Adrenal gland (tissue), 12 donors: ENCODE measurements around the gene CUL3. TPM values are rescaled to one million over a fixed set of nuclear protein-coding genes. Genes with fewer than 3 reads are reported as not detected.

ENCODE experiments used
- DNase-seq, 7 donors: peaks; one replicate each; pipeline ENCODE4 v3.0.0-alpha.2; 2019 to 2020
- H3K27ac ChIP-seq, 5 donors: fragments of 200-600 bp; sonication (generic) in 4 of 5; 1 replicate in 3 of 5; 2 replicates in 2 of 5; pipeline versions ENCODE4 v1.5.1 to v1.8.0; 2016 to 2020; ENCODE audit warnings: mild to moderate bottlenecking in 1 of 5
- H3K27me3 ChIP-seq: fragments of 200-600 bp; 2 replicates; pipeline ENCODE4 v1.8.0; 2021
- H3K36me3 ChIP-seq, 2 donors: fragments of 200-600 bp; replicated peaks in 1 of 2; 1 replicate in 1 of 2; 2 replicates in 1 of 2; pipeline versions ENCODE4 v1.5.1 to v1.8.0; 2018 to 2022
- H3K4me1 ChIP-seq, 2 donors: fragments of 200-600 bp; replicated peaks in 1 of 2; 1 replicate in 1 of 2; 2 replicates in 1 of 2; pipeline versions ENCODE4 v1.5.1 to v1.8.0; 2018 to 2021
- H3K4me3 ChIP-seq, 4 donors: fragments of 200-600 bp; sonication (generic) in 3 of 4; one replicate each; pipeline ENCODE4 v1.5.1; 2016 to 2018
- H3K9me3 ChIP-seq, 3 donors: fragments of 200-600 bp; sonication (generic) in 1 of 3; replicated peaks in 1 of 3; 1 replicate in 2 of 3; 2 replicates in 1 of 3; pipeline versions ENCODE4 v1.5.1 to v1.8.0; 2016 to 2021
- CTCF ChIP-seq, 6 experiments: fragments of 450-650 bp in 4 of 6; fragments of 200-600 bp in 2 of 6; sonication (generic) in 1 of 6; IDR thresholded peaks; 1 replicate in 5 of 6; 2 replicates in 1 of 6; pipeline versions ENCODE4 v1.5.1 to v1.8.0; 2016 to 2021; ENCODE audit warnings: antibody characterized with exemption in 6 of 6, mild to moderate bottlenecking in 2 of 6, moderate library complexity in 1 of 6
- POLR2A ChIP-seq, 2 donors: fragments of 450-650 bp; IDR thresholded peaks; one replicate each; pipeline ENCODE4 v1.6.1; 2017; ENCODE audit warnings: antibody characterized with exemption in 2 of 2, mild to moderate bottlenecking in 2 of 2, moderate library complexity in 1 of 2
- WGBS, 4 donors: extraction: QIAGEN DNeasy Blood & Tissue Kit in 2 of 4; methylation state at CpG; one replicate each; pipeline versions ENCODE4 v1.1.5 to v1.1.7; 2013 to 2017; 5-methylcytosine and 5-hydroxymethylcytosine counted together
- intact Hi-C, 2 donors: fragments of 100-400 bp; cut with DNase I; formaldehyde crosslinking; loops; one replicate each; pipeline versions ENCODE4 v1.14.1 to v1.15.0; 2022 to 2023
- polyA plus RNA-seq, 3 donors: library from polyadenylated mRNA; stranded (reverse); fragments of 200-250 nt in 2 of 3; fragments of 350-450 nt in 1 of 3; fragmentation: Illumina TruSeq in 1 of 3; extraction: RNeasy Lipid Tissue Mini Kit (QIAGEN cat#74804) in 1 of 3; gene quantifications; one replicate each; pipeline ENCODE4 v1.2.3, GENCODE V29; 2013 to 2014
- total RNA-seq, 9 donors: library from RNA; depleted of rRNA in 4 of 9; stranded (reverse); fragments of >200 nt in 4 of 9; fragments of 120-200 nt in 1 of 9; fragmentation: NEBNext Ultra II Directional in 1 of 9; extraction: Animal tissue kit (Norgen Biotek cat#: 25700) in 1 of 9; gene quantifications; one replicate each; pipeline versions ENCODE4 v1.1.0 to v1.2.4, GENCODE V29; 2013 to 2023
- donor health status: healthy with polysubstance abuse.
- donor health status: Bipolar disorder and iron deficiency.
- donor health status: DM: yes; HTN: yes; CAD: no.
- donor health status: DM: no; HTN: no; CAD: no.
- donor health status: DM: no; HTN: no; CAD: no.
- donor health status: DM: yes; HTN: yes; CAD: no.

Gene CUL3
- total and polyA plus RNA-seq, 12 donors, result 40.5 to 122 (median 75.0) TPM

GRCh38 chr2:224626735-224627134, 41.6 kb upstream of the CUL3 start:
- no peaks in the 10 kb centered on the region for H3K4me1 ChIP-seq
- H3K9me3 ChIP-seq, result no peaks in the 10 kb centered on the region
- WGBS, 4 donors, result 67 to 83% (median 74%) methylated on average over 4 of the region's 4 CpGs
- H3K27me3 ChIP-seq, result no peaks in the 10 kb centered on the region
- H3K4me3 ChIP-seq, result no peak overlapping the region
- no peak for DNase-seq
- H3K27ac ChIP-seq, result no peak overlapping the region
- H3K36me3 ChIP-seq, result no peaks in the 10 kb centered on the region
- intact Hi-C loops, result no loop called here
- TF ChIP-seq POLR2A (IDR thresholded peaks at IDR 0.05), result no peak
- TF ChIP-seq CTCF (IDR thresholded peaks at IDR 0.05), result no peak

GRCh38 chr2:224613543-224614286, 28.6 kb upstream of the CUL3 start:
- Histone ChIP-seq H3K4me1 (no peaks in the 10 kb centered on the region), H3K27ac (no peak overlapping the region), H3K9me3 (no peaks in the 10 kb centered on the region), H3K36me3 (no peaks in the 10 kb centered on the region), H3K27me3 (no peaks in the 10 kb centered on the region), H3K4me3 (no peak overlapping the region)
- DNase-seq, result no peak
- 75 to 91% (median 85%) methylated on average over 4 of the region's 4 CpGs for WGBS, 4 donors
- intact Hi-C loops, result no loop called here
- TF ChIP-seq CTCF (IDR thresholded peaks at IDR 0.05) (no peak), POLR2A (IDR thresholded peaks at IDR 0.05) (no peak)

- Histone ChIP-seq H3K9me3 (no peaks in the 10 kb centered on the region), H3K27ac (no peak overlapping the region), H3K36me3 (no peaks in the 10 kb centered on the region), H3K4me3 (no peak overlapping the region), H3K27me3 (no peaks in the 10 kb centered on the region), H3K4me1 (no peaks in the 10 kb centered on the region)
- no peak for DNase-seq
- intact Hi-C loops, result no loop called here
- 85 to 88% (median 85%) methylated on average over 5 of the region's 5 CpGs for WGBS, 4 donors
- no peak for TF ChIP-seq POLR2A (IDR thresholded peaks at IDR 0.05)
- TF ChIP-seq CTCF (IDR thresholded peaks at IDR 0.05), result no peak
Measured at GRCh38 chr2:224612578-224612977, 27.4 kb upstream of the CUL3 start.

GRCh38 chr2:224611938-224612337, 26.8 kb upstream of the CUL3 start:
- TF ChIP-seq CTCF (IDR thresholded peaks at IDR 0.05), result no peak
- no peak for TF ChIP-seq POLR2A (IDR thresholded peaks at IDR 0.05)
- H3K9me3 ChIP-seq, result no peaks in the 10 kb centered on the region
- no peaks in the 10 kb centered on the region for H3K36me3 ChIP-seq
- DNase-seq, result no peak
- no peaks in the 10 kb centered on the region for H3K27me3 ChIP-seq
- intact Hi-C loops, result no loop called here
- no peaks in the 10 kb centered on the region for H3K4me1 ChIP-seq
- no peak overlapping the region for H3K4me3 ChIP-seq
- 60 to 82% (median 75%) methylated on average over 3 of the region's 3 CpGs for WGBS, 4 donors
- no peak overlapping the region for H3K27ac ChIP-seq
